IMR-90 (cell line): Measurements from ENCODE around the gene HDAC9. TPM values are rescaled to one million over a fixed set of nuclear protein-coding genes. Genes with fewer than 3 reads are reported as not detected.

Experiments
- ATAC-seq: fragments of 200-7000 bp; cut with Tn5 transposase; 2 replicates; pipeline ENCODE4 v1.9.1; 2020; ENCODE audit warnings: low read depth, mild to moderate bottlenecking, moderate library complexity
- BruUV-seq: library from RNA; stranded (reverse); fragments of 400-500 nt; replicated peaks from 2 replicates; lab custom pipeline; 2021; lab: Mats Ljungman, UMichigan
- CTCF ChIA-PET: fragments of 300-600 bp; formaldehyde crosslinking; extraction: SDS; loops from one replicate; lab custom pipeline; 2021; ENCODE audit warnings: antibody characterized with exemption; lab: Yijun Ruan, JAX
- POLR2A ChIA-PET: fragments of 300-600 bp; sonication (Branson Sonifier 250); formaldehyde crosslinking; loops from one replicate; lab custom pipeline; 2022; ENCODE audit warnings: antibody characterized with exemption; ENCODE audit not compliant: unreplicated experiment; lab: Charles Lee
- DNase-seq: peaks from one replicate; pipeline ENCODE4 v3.0.0; 2013
- H2AFZ ChIP-seq: replicated peaks from 2 replicates; pipeline ENCODE3; 2013; ENCODE audit warnings: low read length, mild to moderate bottlenecking; ENCODE audit not compliant: poor library complexity
- H2AK5ac ChIP-seq: 2 replicates; pipeline ENCODE4 v1.6.1; 2013; ENCODE audit warnings: low read depth, low read length, inconsistent platforms
- H2AK9ac ChIP-seq: replicated peaks from 2 replicates; pipeline ENCODE3; 2013; ENCODE audit warnings: mild to moderate bottlenecking, low read depth, low read length, moderate library complexity; ENCODE audit not compliant: poor library complexity
- H2BK120ac ChIP-seq: 2 replicates; pipeline ENCODE4 v1.6.1; 2013; ENCODE audit warnings: low read depth, low read length, inconsistent platforms
- H2BK15ac ChIP-seq: 3 replicates; pipeline ENCODE4 v1.6.1; 2013; ENCODE audit warnings: low read depth, low read length, inconsistent platforms
- H2BK20ac ChIP-seq: 2 replicates; pipeline ENCODE4 v1.6.1; 2013; ENCODE audit warnings: low read depth, mild to moderate bottlenecking, inconsistent platforms, low read length, moderate library complexity
- H2BK5ac ChIP-seq: 2 replicates; pipeline ENCODE4 v1.6.1; 2013; ENCODE audit warnings: mild to moderate bottlenecking, low read depth, low read length, inconsistent platforms; ENCODE audit not compliant: poor library complexity, severe bottlenecking
- H3K14ac ChIP-seq: replicated peaks from 2 replicates; pipeline ENCODE4 v1.6.1; 2013; ENCODE audit warnings: low read depth, low read length, inconsistent platforms
- H3K18ac ChIP-seq: 2 replicates; pipeline ENCODE4 v1.6.1; 2013; ENCODE audit warnings: low read depth, low read length, control low read depth
- H3K23ac ChIP-seq: 2 replicates; pipeline ENCODE4 v1.6.1; 2013; ENCODE audit warnings: low read depth, low read length, inconsistent platforms
- H3K27ac ChIP-seq: 2 replicates; pipeline ENCODE4 v1.5.1; 2013; ENCODE audit warnings: mild to moderate bottlenecking, control low read depth, low read length; ENCODE audit not compliant: insufficient read depth
- H3K27me3 ChIP-seq: 2 replicates; pipeline ENCODE4 v1.6.1; 2013; ENCODE audit warnings: low read length; ENCODE audit not compliant: control insufficient read depth, insufficient read depth
- H3K36me3 ChIP-seq: 2 replicates; pipeline ENCODE4 v1.6.1; 2013; ENCODE audit warnings: low read length, mixed read lengths; ENCODE audit not compliant: control insufficient read depth, insufficient read depth
- H3K4ac ChIP-seq: 2 replicates; pipeline ENCODE4 v1.6.1; 2013; ENCODE audit warnings: low read depth, low read length, inconsistent platforms
- H3K4me1 ChIP-seq: 2 replicates; pipeline ENCODE4 v1.6.1; 2013; ENCODE audit warnings: low read length, mixed read lengths; ENCODE audit not compliant: control insufficient read depth, insufficient read depth
- H3K4me2 ChIP-seq: 2 replicates; pipeline ENCODE4 v1.6.1; 2013; ENCODE audit warnings: low read depth, mild to moderate bottlenecking, control low read depth, low read length, moderate library complexity
- H3K4me3 ChIP-seq: 2 replicates; pipeline ENCODE4 v1.5.1; 2013; ENCODE audit warnings: low read depth, mild to moderate bottlenecking, control low read depth, low read length, moderate library complexity; ENCODE audit not compliant: insufficient read depth
- H3K56ac ChIP-seq: 2 replicates; pipeline ENCODE4 v1.6.1; 2013; ENCODE audit warnings: low read length, inconsistent platforms; ENCODE audit not compliant: insufficient read depth; ENCODE audit errors: extremely low read depth
- H3K79me1 ChIP-seq, 2 experiments: 2 replicates each; pipeline ENCODE4 v1.6.1; 2013; ENCODE audit warnings: low read length in 2 of 2, inconsistent platforms in 1 of 2, low read depth in 1 of 2
- H3K9ac ChIP-seq: 2 replicates; pipeline ENCODE4 v1.6.1; 2013; ENCODE audit warnings: low read depth, low read length, control low read depth
- H3K9me1 ChIP-seq: 2 replicates; pipeline ENCODE4 v1.6.1; 2013; ENCODE audit warnings: low read length, inconsistent platforms; ENCODE audit not compliant: insufficient read depth
- H3K9me3 ChIP-seq: 2 replicates; pipeline ENCODE4 v1.6.1; 2013; ENCODE audit warnings: low read length; ENCODE audit not compliant: control insufficient read depth, insufficient read depth
- H4K20me1 ChIP-seq: 2 replicates; pipeline ENCODE4 v1.6.1; 2013; ENCODE audit warnings: low read length, inconsistent platforms; ENCODE audit not compliant: insufficient read depth
- H4K5ac ChIP-seq: 2 replicates; pipeline ENCODE4 v1.6.1; 2013; ENCODE audit warnings: mild to moderate bottlenecking, low read depth, low read length, control low read depth
- H4K8ac ChIP-seq, 2 experiments: 2 replicates each; pipeline ENCODE4 v1.6.1; 2013; ENCODE audit warnings: low read depth in 2 of 2, low read length in 2 of 2, control low read depth in 1 of 2, inconsistent platforms in 1 of 2
- H4K91ac ChIP-seq: 2 replicates; pipeline ENCODE4 v1.6.1; 2013; ENCODE audit warnings: low read depth, low read length, inconsistent platforms; ENCODE audit not compliant: insufficient read depth
- WGBS, 2 experiments: methylation state at CpG; one replicate each; pipeline versions ENCODE4 v1.1.5 to v1.1.7; 2013; ENCODE audit warnings: missing lambda C conversion rate in 2 of 2; ENCODE audit not compliant: insufficient read length in 1 of 2; ENCODE audit errors: extremely low coverage in 2 of 2; 5-methylcytosine and 5-hydroxymethylcytosine counted together
- dilution Hi-C: fragments of 300-500 bp; cut with HindIII; formaldehyde crosslinking; loops from one replicate; pipeline ENCODE4 v1.14.3; 2018; ENCODE audit warnings: low sequenced_read_pairs; ENCODE audit not compliant: unreplicated experiment
- in situ Hi-C: fragments of 300-500 bp; cut with MboI; formaldehyde crosslinking; loops from 3 replicates; pipeline ENCODE4 v1.14.3; 2019; ENCODE audit warnings: low sequenced_read_pairs, inconsistent platforms, mixed read lengths
- intact Hi-C: fragments of 100-400 bp; cut with micrococcal nuclease; formaldehyde crosslinking; loops from 2 replicates; pipeline ENCODE4 v1.10.0; 2022
- polyA plus RNA-seq, 3 experiments: library from polyadenylated mRNA; depleted of rRNA; stranded (reverse); fragments of >200 nt; gene quantifications; 2 replicates each; pipeline ENCODE4 v1.2.3, GENCODE V29; 2012; ENCODE audit warnings: low replicate concordance in 1 of 3
- total RNA-seq: library from RNA; depleted of rRNA; stranded (reverse); fragments of >200 nt; gene quantifications from 2 replicates; pipeline ENCODE4 v1.2.3, GENCODE V29; 2012
- TF ChIP-seq, protein P1 (sequence below): conservative IDR thresholded peaks from 2 replicates; pipeline ENCODE4 v1.5.1; 2012; ENCODE audit warnings: mild to moderate bottlenecking, low read depth, low read length, improper control_type of control experiment

HDAC9 gene
- total and polyA plus RNA-seq, 2 of the 4 experiments (the other 2 are of a cell fraction) = 4.3 to 24.7 TPM

DNA sequence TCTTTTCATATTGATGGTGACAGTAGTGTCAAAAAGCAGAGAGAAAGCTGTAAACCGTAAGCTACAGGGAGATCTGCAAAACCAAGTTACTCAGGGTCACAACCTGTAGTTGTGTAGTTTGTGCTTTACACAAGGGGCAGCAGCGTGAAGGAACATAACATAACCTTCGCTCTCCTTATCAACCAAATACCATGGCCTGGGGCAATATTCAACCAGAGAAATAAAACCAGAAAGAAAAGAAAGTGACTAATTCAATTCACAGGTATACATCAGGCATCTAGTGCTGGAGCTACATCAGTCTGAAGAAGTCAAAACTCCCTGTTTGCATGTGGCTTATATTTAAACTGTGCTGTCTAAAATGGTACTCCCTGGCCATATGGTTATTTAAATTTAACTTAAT lies 397.6 kb downstream of the HDAC9 start:
- DNase-seq = no peak
- H3K9me1 ChIP-seq = 0 out of 2 replicates have a peak, but pooled peaks cover 2% of the 10 kb centered on the region
- no TSS peak for BruUV-seq
- no peak overlapping the region for H3K23ac ChIP-seq
- in situ Hi-C loops (no loop called here), dilution Hi-C loops (no loop called here), intact Hi-C loops (loop anchor here (5.0 kb wide), 1 partner anchor 224 kb away; the partner anchor contains the start of gene TWIST1)
- no peaks in the 10 kb centered on the region for H3K79me1 ChIP-seq
- H4K5ac ChIP-seq = no peak overlapping the region
- no peak overlapping the region for H2BK5ac ChIP-seq
- H2BK120ac ChIP-seq = no peak overlapping the region
- H3K4me3 ChIP-seq = no peak overlapping the region
- POLR2A ChIA-PET = no interaction called here
- H4K8ac ChIP-seq = no peak overlapping the region
- H3K27ac ChIP-seq = no peak overlapping the region
- H3K9ac ChIP-seq = no peak overlapping the region
- H3K36me3 ChIP-seq = no peaks in the 10 kb centered on the region
- no peak overlapping the region for H2BK20ac ChIP-seq
- WGBS, 2 experiments = no CpG with 5 or more reads among the region's 3 CpGs
- no peaks in the 10 kb centered on the region for H3K9me3 ChIP-seq
- H2AFZ ChIP-seq = no peak overlapping the region
- no peak overlapping the region for H2AK9ac ChIP-seq
- ATAC-seq = no peak
- H3K27me3 ChIP-seq = no peaks in the 10 kb centered on the region
- H3K56ac ChIP-seq = no peak overlapping the region
- no peaks in the 10 kb centered on the region for H4K20me1 ChIP-seq
- no peak overlapping the region for H2AK5ac ChIP-seq
- CTCF ChIA-PET = no interaction called here
- H3K14ac ChIP-seq = no peak overlapping the region
- H3K18ac ChIP-seq = no peak overlapping the region
- no peak overlapping the region for H2BK15ac ChIP-seq
- H3K4me2 ChIP-seq = no peak overlapping the region
- TF ChIP-seq, protein P1, sequence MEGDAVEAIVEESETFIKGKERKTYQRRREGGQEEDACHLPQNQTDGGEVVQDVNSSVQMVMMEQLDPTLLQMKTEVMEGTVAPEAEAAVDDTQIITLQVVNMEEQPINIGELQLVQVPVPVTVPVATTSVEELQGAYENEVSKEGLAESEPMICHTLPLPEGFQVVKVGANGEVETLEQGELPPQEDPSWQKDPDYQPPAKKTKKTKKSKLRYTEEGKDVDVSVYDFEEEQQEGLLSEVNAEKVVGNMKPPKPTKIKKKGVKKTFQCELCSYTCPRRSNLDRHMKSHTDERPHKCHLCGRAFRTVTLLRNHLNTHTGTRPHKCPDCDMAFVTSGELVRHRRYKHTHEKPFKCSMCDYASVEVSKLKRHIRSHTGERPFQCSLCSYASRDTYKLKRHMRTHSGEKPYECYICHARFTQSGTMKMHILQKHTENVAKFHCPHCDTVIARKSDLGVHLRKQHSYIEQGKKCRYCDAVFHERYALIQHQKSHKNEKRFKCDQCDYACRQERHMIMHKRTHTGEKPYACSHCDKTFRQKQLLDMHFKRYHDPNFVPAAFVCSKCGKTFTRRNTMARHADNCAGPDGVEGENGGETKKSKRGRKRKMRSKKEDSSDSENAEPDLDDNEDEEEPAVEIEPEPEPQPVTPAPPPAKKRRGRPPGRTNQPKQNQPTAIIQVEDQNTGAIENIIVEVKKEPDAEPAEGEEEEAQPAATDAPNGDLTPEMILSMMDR = no peak
- H3K4ac ChIP-seq = no peak overlapping the region
- H3K4me1 ChIP-seq = peaks cover 7% of the 10 kb centered on the region
- H4K91ac ChIP-seq = no peak overlapping the region
